ENCODE results near the gene ANK2.

Gene ANK2

DNA sequence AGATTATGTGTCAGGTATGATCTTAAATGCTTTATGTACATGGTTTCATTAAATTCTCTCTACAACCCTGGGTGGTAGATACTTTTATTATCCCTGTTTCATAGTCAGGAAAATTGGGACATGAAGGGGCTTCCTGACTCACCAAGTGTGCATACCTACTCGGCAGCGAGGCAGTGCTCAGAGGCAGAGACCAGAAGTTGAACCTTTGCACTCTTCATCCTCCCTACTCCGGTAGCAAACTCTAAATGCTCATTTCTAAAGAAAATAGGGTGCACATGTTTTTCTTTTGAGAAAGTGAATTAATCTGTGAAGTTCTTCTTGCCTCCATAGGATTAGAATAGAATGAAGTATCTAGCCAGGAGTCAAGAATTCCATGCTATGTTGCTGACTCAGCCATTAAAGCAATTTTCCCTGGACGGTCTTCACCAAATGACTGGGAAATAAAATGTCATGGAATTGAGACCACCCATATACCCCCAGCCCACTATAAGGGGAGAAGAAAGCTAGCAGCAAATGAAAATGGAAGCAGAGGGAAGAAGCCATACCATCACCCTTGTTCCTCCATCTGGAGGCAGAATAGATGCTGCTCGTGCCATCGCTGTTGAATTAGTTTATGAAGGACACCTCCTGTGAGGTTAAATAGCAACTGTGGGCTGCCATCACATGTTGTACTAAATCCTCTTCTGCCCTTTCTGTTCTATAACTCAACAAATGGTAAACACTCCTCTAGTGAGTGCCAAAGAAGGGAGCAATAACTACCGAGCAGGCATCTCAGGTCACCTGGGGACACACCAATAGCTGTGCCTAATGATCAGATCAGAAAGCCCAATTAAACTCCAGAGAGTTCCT is 356.6 kb downstream of the ANK2 start:
- no peak for DNase-seq

DNA sequence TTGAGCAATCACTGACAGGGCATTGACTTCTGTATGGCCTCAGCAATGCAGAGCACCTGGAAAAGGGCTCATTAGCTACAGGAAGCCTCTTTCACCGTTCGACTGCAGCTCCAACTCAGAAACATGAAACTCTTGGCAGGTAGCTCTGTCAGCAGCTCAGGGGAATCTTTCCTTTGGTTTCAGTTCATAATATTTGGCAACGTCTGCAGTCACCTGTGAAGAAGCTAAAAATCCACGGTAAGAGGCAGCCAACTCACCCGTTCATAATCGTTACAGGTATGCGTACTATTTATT is 357.2 kb downstream of the ANK2 start:
- no peak for DNase-seq

DNA sequence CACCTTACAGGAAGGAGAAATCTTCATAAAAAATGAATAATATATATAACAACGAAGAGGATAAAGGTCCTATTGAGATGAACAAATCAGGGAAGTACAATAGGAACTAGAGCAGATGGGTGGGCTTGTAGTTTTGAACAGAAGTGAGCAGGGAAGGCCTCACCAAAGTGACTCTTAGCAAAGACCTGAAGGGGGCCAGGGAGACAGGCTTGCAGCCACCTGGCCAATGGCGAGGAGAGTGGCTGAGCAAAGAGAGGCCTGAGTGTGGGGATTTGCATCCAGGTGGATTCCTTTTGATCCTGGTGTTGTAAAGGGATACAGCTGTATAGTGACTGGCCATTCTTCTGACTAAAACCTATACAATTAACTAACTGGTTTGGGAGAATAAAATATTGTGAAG is 358.0 kb downstream of the ANK2 start:
- no peak for DNase-seq

DNA sequence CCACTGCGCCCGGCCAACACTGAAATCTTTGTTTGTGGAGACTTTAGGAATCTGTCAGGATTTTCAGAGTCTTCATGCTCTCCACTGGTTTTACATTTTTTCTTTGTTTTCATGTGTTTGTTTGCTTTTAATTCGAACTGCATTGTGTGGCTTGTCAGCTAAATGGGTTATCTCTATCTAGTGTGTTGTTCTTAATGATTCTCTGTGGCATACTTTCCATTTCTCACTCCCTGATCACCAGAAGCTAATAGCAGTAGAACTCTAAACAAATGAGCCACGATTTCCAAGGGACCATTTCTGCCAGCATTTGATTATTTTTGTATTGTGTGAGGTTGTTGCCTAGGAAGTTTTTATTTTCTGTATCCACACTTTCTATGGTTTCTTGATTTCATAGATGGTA is 359.7 kb downstream of the ANK2 start:
- no peak for DNase-seq

DNA sequence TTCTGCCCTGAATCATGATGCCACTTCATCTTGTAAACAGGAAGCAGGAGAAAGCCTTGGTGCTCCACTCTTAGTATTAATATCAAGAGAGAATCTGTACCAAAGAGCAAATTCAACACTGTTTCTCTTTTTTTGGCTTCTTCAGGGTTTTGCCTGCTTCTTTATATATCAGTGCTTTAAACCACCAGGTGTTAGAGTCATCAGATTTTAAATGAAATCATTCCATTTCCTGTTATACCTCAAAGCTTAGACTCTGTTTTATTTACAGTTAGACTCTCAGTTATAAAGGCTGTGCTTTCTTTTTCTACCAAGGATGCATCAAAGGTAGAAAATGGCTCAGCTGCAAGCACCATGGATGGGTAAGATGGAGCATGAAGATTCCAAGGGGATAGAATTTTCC is 361.2 kb downstream of the ANK2 start:
- no peak for DNase-seq

DNA sequence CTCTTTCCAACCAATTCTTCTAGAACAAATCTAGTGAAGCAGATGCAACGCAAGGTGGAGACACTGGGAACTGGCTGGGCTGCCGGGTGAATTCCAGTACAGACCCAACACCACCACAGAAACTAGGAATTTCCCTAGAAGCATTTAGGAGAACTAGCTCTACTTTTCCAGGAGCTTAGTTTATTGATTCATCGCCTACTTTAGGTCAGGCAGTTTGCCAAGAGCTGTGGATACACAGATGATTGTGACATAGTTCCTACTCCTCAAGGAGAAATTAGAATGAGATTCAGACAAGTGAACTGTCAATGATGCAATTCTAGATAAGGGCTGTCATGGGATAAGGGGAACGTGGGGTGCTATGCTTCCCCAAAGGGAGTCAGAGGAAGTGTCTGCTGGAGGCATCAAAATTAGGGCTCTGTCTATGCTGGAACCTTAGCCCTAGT is 362.1 kb downstream of the ANK2 start:
- no peak for DNase-seq

DNA sequence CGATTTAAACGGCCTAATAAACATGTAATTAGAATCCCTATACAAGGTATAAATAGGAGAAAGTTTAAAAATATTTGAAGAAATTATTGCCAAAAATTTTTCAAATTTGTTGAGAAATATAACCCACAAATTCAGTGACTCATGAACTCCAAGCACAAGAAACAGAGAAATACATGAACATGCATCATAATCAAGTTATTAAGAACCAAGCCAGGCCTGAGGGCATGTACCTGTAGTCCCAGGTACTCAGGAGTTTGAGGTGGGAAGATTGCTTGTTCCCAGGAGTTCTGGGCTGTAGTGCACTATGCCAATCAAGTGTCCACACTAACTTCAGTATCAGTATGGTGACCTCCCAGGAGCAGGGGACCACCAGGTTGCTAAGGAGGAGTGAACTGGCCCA is 370.2 kb downstream of the ANK2 start:
- DNase-seq, result no peak

DNA sequence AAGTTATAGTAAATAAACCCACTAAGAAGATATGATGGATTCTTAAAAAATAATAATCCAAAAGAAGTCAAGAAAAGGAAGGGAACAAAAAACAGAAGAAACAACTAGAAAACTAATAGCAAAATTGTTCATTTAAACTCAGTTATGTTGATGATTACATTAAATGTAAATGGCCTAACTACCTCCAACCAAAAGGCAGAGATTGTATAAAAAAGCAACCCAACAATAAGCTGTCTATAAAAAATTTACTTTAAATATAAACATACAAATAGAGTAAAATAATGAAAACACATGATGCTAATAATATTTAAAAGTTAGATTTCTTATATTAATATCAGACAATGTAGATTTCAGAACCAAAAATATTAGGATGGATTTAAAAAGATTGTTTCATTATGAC is 371.5 kb downstream of the ANK2 start:
- DNase-seq, result no peak

DNA sequence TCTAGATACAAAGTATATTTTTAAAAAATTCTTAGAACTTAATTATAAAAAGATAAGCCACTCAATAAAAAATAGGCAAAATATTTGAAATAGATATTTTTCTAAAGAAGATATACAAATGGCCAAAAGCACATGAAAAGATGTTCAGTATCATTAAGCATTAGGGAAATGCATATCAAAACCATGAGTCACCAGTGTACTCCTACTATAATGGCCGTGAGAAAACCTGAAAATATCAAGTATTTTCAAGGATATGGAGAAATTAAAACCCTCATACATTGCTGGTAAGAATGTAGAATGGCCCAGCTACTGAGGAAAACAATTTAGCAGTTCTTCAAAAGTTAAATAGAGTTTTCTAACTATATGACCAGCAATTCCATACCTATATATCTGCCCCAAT is 374.2 kb downstream of the ANK2 start:
- DNase-seq, result no peak

DNA sequence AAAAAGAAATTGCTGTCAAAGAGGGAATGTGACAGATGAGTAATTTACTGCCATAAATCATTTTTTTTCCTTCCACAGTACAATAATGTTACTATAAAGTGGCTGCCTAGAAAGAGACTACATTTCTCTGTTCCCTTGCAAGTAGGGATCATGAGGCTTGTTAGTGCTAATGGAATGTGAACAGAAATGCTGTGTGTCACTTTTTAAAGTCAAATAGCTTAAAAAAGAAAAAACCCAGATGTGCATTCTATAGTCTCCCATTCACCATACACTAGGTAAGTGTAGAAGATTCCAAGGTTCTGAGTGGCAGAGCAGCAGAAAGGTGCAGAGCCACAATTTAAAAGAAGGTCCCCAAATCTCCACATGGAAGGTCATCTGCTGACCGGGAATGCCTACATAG is 383.7 kb downstream of the ANK2 start:
- DNase-seq, result no peak
